Esophagus squamous epithelium (tissue), 5 donors: Measurements from ENCODE around the gene CSTPP1. TPM values are rescaled to one million over a fixed set of nuclear protein-coding genes. Genes with fewer than 3 reads are reported as not detected.

Source experiments
- DNase-seq: peaks from one replicate; lab custom pipeline; 2025; lab: John Stamatoyannopoulos, UW
- H3K27ac ChIP-seq, 4 donors: fragments of 200-600 bp; sonication (generic); one replicate each; pipeline ENCODE4 v1.5.1; 2016 to 2019; ENCODE audit warnings: mild to moderate bottlenecking in 1 of 4
- H3K27me3 ChIP-seq, 4 donors: fragments of 200-600 bp; sonication (generic); 1 replicate in 3 of 4; 2 replicates in 1 of 4; pipeline versions ENCODE4 v1.5.1 to v1.6.0; 2017 to 2021; ENCODE audit warnings: antibody characterized with exemption in 1 of 4
- H3K36me3 ChIP-seq, 3 donors: fragments of 200-600 bp; sonication (generic); one replicate each; pipeline ENCODE4 v1.5.1; 2016 to 2019
- H3K4me1 ChIP-seq, 3 donors: fragments of 200-600 bp; sonication (generic); one replicate each; pipeline ENCODE4 v1.5.1; 2017 to 2019
- H3K4me3 ChIP-seq, 4 donors: fragments of 200-600 bp; sonication (generic); 1 replicate in 3 of 4; 2 replicates in 1 of 4; pipeline ENCODE4 v1.5.1; 2016 to 2019; ENCODE audit warnings: mild to moderate bottlenecking in 2 of 4, moderate library complexity in 1 of 4
- H3K9me3 ChIP-seq, 3 donors: fragments of 200-600 bp; sonication (generic); one replicate each; pipeline ENCODE4 v1.5.1; 2016 to 2019
- CTCF ChIP-seq, 6 experiments: fragments of 450-650 bp in 4 of 6; fragments of 200-600 bp in 2 of 6; sonication (generic) in 2 of 6; IDR thresholded peaks; one replicate each; pipeline ENCODE4 v1.5.1; 2016 to 2019; ENCODE audit warnings: antibody characterized with exemption in 6 of 6, mild to moderate bottlenecking in 4 of 6, moderate library complexity in 4 of 6
- POLR2A ChIP-seq, 4 donors: fragments of 450-650 bp; IDR thresholded peaks; one replicate each; pipeline ENCODE4 v1.6.1; 2017; ENCODE audit warnings: antibody characterized with exemption in 4 of 4, mild to moderate bottlenecking in 4 of 4, moderate library complexity in 3 of 4
- WGBS, 2 donors: methylation state at CpG; one replicate each; pipeline ENCODE4 v1.1.5; 2018; 5-methylcytosine and 5-hydroxymethylcytosine counted together
- intact Hi-C: fragments of 100-400 bp; cut with DNase I; formaldehyde crosslinking; loops from one replicate; pipeline ENCODE4 v1.15.0; 2022
- total RNA-seq, 4 donors: library from RNA; depleted of rRNA; stranded (reverse); fragments of >200 nt; gene quantifications; one replicate each; pipeline ENCODE4 v1.1.0, GENCODE V29; 2016
- donor health status: DM: yes; HTN: yes; CAD: no.

The CSTPP1 gene
- total RNA-seq, 4 donors from 2014 or later, result 9.4 to 19.6 (median 16.4) TPM

GRCh38 chr11:47123094-47123493, 186.5 kb downstream of the CSTPP1 start:
- Histone ChIP-seq H3K27me3 (no peaks in the 10 kb centered on the region), H3K36me3 (no peaks in the 10 kb centered on the region), H3K4me1 (peaks cover 0 to 15% (median 0%) of the 10 kb centered on the region in 3 donors), H3K9me3 (no peaks in the 10 kb centered on the region), H3K4me3 (no peak overlapping the region), H3K27ac (no peak overlapping the region)
- TF ChIP-seq CTCF (IDR thresholded peaks at IDR 0.05) (no peak), POLR2A (IDR thresholded peaks at IDR 0.05) (no peak)
- WGBS, 2 donors, result 74 to 88% methylated on average over 2 of the region's 2 CpGs
- no peak for DNase-seq
- intact Hi-C loops, result no loop called here

- intact Hi-C loops, result no loop called here
- WGBS, 2 donors, result 75 to 83% methylated on average over 1 of the region's 1 CpG
- Histone ChIP-seq H3K27ac (no peak overlapping the region), H3K4me1 (peaks cover 0 to under 1% (median 0%) of the 10 kb centered on the region in 3 donors), H3K27me3 (no peaks in the 10 kb centered on the region), H3K4me3 (no peak overlapping the region), H3K9me3 (no peaks in the 10 kb centered on the region), H3K36me3 (no peaks in the 10 kb centered on the region)
- no peak for DNase-seq
- TF ChIP-seq CTCF (IDR thresholded peaks at IDR 0.05) (no peak), POLR2A (IDR thresholded peaks at IDR 0.05) (no peak)
Observed at GRCh38 chr11:47124675-47125074, 188.1 kb downstream of the CSTPP1 start.

- no peaks in the 10 kb centered on the region for H3K36me3 ChIP-seq
- TF ChIP-seq POLR2A (IDR thresholded peaks at IDR 0.05) (no peak), CTCF (IDR thresholded peaks at IDR 0.05) (no peak)
- 87 to 89% methylated on average over 7 of the region's 7 CpGs for WGBS, 2 donors
- no peaks in the 10 kb centered on the region for H3K27me3 ChIP-seq
- intact Hi-C loops, result no loop called here
- DNase-seq, result no peak
- no peaks in the 10 kb centered on the region for H3K4me1 ChIP-seq
- no peak overlapping the region for H3K4me3 ChIP-seq
- no peak overlapping the region for H3K27ac ChIP-seq
- no peaks in the 10 kb centered on the region for H3K9me3 ChIP-seq
Observed at GRCh38 chr11:47125083-47125482, 188.5 kb downstream of the CSTPP1 start.

- no peaks in the 10 kb centered on the region for H3K27me3 ChIP-seq
- 53 to 60% methylated on average over 2 of the region's 2 CpGs for WGBS, 2 donors
Observed at GRCh38 chr11:47127213-47127612, 190.7 kb downstream of the CSTPP1 start.

GRCh38 chr11:47130543-47130942, 194.0 kb downstream of the CSTPP1 start:
- no peak overlapping the region for H3K27ac ChIP-seq
- H3K9me3 ChIP-seq, result no peaks in the 10 kb centered on the region
- no peak overlapping the region for H3K4me3 ChIP-seq
- no peaks in the 10 kb centered on the region for H3K36me3 ChIP-seq
- TF ChIP-seq POLR2A (IDR thresholded peaks at IDR 0.05) (no peak), CTCF (IDR thresholded peaks at IDR 0.05) (no peak)
- intact Hi-C loops, result no loop called here
- 74 to 79% methylated on average over 2 of the region's 3 CpGs for whole genome bisulfite sequencing, 2 donors
- H3K27me3 ChIP-seq, result no peaks in the 10 kb centered on the region
- H3K4me1 ChIP-seq, result peaks cover 0 to 6% (median 0%) of the 10 kb centered on the region in 3 donors
- DNase-seq, result no peak

More at GRCh38 chr11:47127213-47127612, 190.7 kb downstream of the CSTPP1 start:
- Histone ChIP-seq H3K36me3 (no peaks in the 10 kb centered on the region), H3K27ac (no peak overlapping the region), H3K4me1 (peaks cover 0 to under 1% (median 0%) of the 10 kb centered on the region in 3 donors), H3K9me3 (no peaks in the 10 kb centered on the region), H3K4me3 (no peak overlapping the region)
- intact Hi-C loops, result no loop called here
- no peak for DNase-seq
- TF ChIP-seq CTCF (IDR thresholded peaks at IDR 0.05), result no peak
- no peak for TF ChIP-seq POLR2A (IDR thresholded peaks at IDR 0.05)
